Spleen (tissue), 11 donors: ENCODE results near the gene PTH1R. TPM values are rescaled to one million over a fixed set of nuclear protein-coding genes. Genes with fewer than 3 reads are reported as not detected.

Experiments
- DNase-seq: peaks from one replicate; pipeline ENCODE4 v3.0.0-alpha.2; 2020
- H3K27ac ChIP-seq, 8 donors: fragments of 200-600 bp; sonication (generic) in 7 of 8; 1 replicate in 4 of 8; 2 replicates in 4 of 8; pipeline versions ENCODE4 v1.5.0 to v1.8.0; 2016 to 2021; ENCODE audit warnings: inconsistent platforms in 4 of 8, mild to moderate bottlenecking in 4 of 8, moderate library complexity in 1 of 8
- H3K27me3 ChIP-seq, 7 donors: fragments of 200-600 bp; sonication (generic) in 6 of 7; replicated peaks in 1 of 7; 1 replicate in 4 of 7; 2 replicates in 3 of 7; pipeline versions ENCODE4 v1.5.0 to v1.8.0; 2016 to 2021; ENCODE audit warnings: inconsistent platforms in 3 of 7, mild to moderate bottlenecking in 1 of 7
- H3K36me3 ChIP-seq, 6 donors: fragments of 200-600 bp; sonication (generic) in 5 of 6; 1 replicate in 4 of 6; 2 replicates in 2 of 6; pipeline versions ENCODE4 v1.5.0 to v1.8.0; 2016 to 2021; ENCODE audit warnings: inconsistent platforms in 2 of 6
- H3K4me1 ChIP-seq, 6 donors: fragments of 200-600 bp; sonication (generic) in 5 of 6; 1 replicate in 3 of 6; 2 replicates in 3 of 6; pipeline versions ENCODE4 v1.5.0 to v1.8.0; 2016 to 2021; ENCODE audit warnings: inconsistent platforms in 3 of 6
- H3K4me3 ChIP-seq, 8 donors: fragments of 200-600 bp; sonication (generic) in 7 of 8; 1 replicate in 4 of 8; 2 replicates in 4 of 8; pipeline versions ENCODE4 v1.5.0 to v1.8.0; 2016 to 2021; ENCODE audit warnings: inconsistent platforms in 4 of 8, mild to moderate bottlenecking in 4 of 8, moderate library complexity in 2 of 8
- H3K9me3 ChIP-seq, 8 donors: fragments of 200-600 bp; sonication (generic) in 7 of 8; 1 replicate in 4 of 8; 2 replicates in 4 of 8; pipeline versions ENCODE4 v1.5.0 to v1.8.0; 2016 to 2021; ENCODE audit warnings: inconsistent platforms in 4 of 8
- CTCF ChIP-seq, 11 experiments: fragments of 200-600 bp in 7 of 11; fragments of 450-650 bp in 4 of 11; sonication (generic) in 4 of 11; IDR thresholded peaks in 8 of 11; conservative IDR thresholded peaks in 3 of 11; 1 replicate in 7 of 11; 2 replicates in 4 of 11; pipeline versions ENCODE4 v1.4.0 to v1.8.0; 2016 to 2021; ENCODE audit warnings: antibody characterized with exemption in 11 of 11, inconsistent platforms in 4 of 11, mild to moderate bottlenecking in 1 of 11
- POLR2A ChIP-seq, 3 donors: fragments of 450-650 bp; IDR thresholded peaks; one replicate each; pipeline ENCODE4 v1.5.1; 2017; ENCODE audit warnings: antibody characterized with exemption in 3 of 3, mild to moderate bottlenecking in 1 of 3
- POLR2AphosphoS5 ChIP-seq, 3 donors: sonication (generic); formaldehyde crosslinking; IDR thresholded peaks; one replicate each; pipeline ENCODE4 v1.5.1; 2017; ENCODE audit warnings: antibody characterized with exemption in 3 of 3
- WGBS, 5 donors: extraction: QIAGEN DNeasy Blood & Tissue Kit in 3 of 5; methylation state at CpG; one replicate each; pipeline versions ENCODE4 v1.1.5 to v1.1.7; 2013 to 2018; 5-methylcytosine and 5-hydroxymethylcytosine counted together
- intact Hi-C: fragments of 100-400 bp; cut with DNase I; formaldehyde crosslinking; loops from one replicate; pipeline ENCODE4 v1.15.0; 2023; ENCODE audit warnings: low total_unique reads
- polyA plus RNA-seq, 3 donors: library from polyadenylated mRNA; stranded (reverse); fragments of 200-250 nt; gene quantifications; one replicate each; pipeline ENCODE4 v1.2.1, GENCODE V29; 2013
- total RNA-seq, 7 donors: library from RNA; depleted of rRNA in 3 of 7; stranded (reverse); fragments of >200 nt in 3 of 7; fragmentation: NEBNext Ultra II Directional in 4 of 7; extraction: Animal tissue kit (Norgen Biotek cat#: 25700) in 4 of 7; gene quantifications; one replicate each; pipeline versions ENCODE4 v1.1.0 to v1.2.1, GENCODE V29; 2016 to 2021
- donor health status: healthy with polysubstance abuse.
- donor health status: DM: no; HTN: no; CAD: no; lungs with moderate emphysema.
- donor health status: DM: no; HTN: no; CAD: no.
- donor health status: Bipolar disorder and iron deficiency.
- donor health status: healthy.
- donor health status: DM: no; HTN: no; CAD: no.
- donor health status: DM: yes; HTN: yes; CAD: no.

Gene PTH1R
- total and polyA plus RNA-seq, 10 donors = 5.1 to 190 (median 34.1) TPM

- peak; percentile 74 for DNase-seq
- intact Hi-C loops = no loop called here
These were observed 12.5 kb upstream of the PTH1R start for GRCh38 chr3:46865031-46865507.

GRCh38 chr3:46865546-46865945 is 12.0 kb upstream of the PTH1R start:
- no peaks in the 10 kb centered on the region for H3K9me3 ChIP-seq
- peak overlapping the region in 6 of 8 donors; percentile 20 to 69 (median 58) for H3K27ac ChIP-seq
- DNase-seq = peak; percentile 43
- peaks cover 0 to 16% (median 0%) of the 10 kb centered on the region in 7 donors for H3K27me3 ChIP-seq
- peaks cover 0 to 70% (median 28%) of the 10 kb centered on the region in 6 donors for H3K4me1 ChIP-seq
- H3K4me3 ChIP-seq = no peak overlapping the region
- WGBS, 5 donors = 38 to 68% (median 61%) methylated on average over 2 of the region's 2 CpGs
- H3K36me3 ChIP-seq = no peaks in the 10 kb centered on the region
- TF ChIP-seq CTCF (IDR thresholded peaks at IDR 0.05 in 8 of 11, conservative IDR thresholded peaks at IDR 0.05 in 3 of 11) (no peak), POLR2AphosphoS5 (IDR thresholded peaks at IDR 0.05) (no peak), POLR2A (IDR thresholded peaks at IDR 0.05) (no peak)
- intact Hi-C loops = no loop called here

More at GRCh38 chr3:46865031-46865507, 12.5 kb upstream of the PTH1R start:
- Histone ChIP-seq H3K4me1 (peaks cover 0 to 68% (median 28%) of the 10 kb centered on the region in 6 donors), H3K36me3 (no peaks in the 10 kb centered on the region), H3K27ac (peak overlapping the region in 6 of 8 donors; percentile 20 to 69 (median 58)), H3K9me3 (no peaks in the 10 kb centered on the region), H3K4me3 (no peak overlapping the region), H3K27me3 (peaks cover 0 to 16% (median 0%) of the 10 kb centered on the region in 7 donors)
- 35 to 66% (median 44%) methylated on average over 12 of the region's 12 CpGs for WGBS, 5 donors
- TF ChIP-seq POLR2A (IDR thresholded peaks at IDR 0.05) = no peak
- no peak for TF ChIP-seq CTCF (IDR thresholded peaks at IDR 0.05 in 8 of 11, conservative IDR thresholded peaks at IDR 0.05 in 3 of 11)
- TF ChIP-seq POLR2AphosphoS5 (IDR thresholded peaks at IDR 0.05) = peak; percentile 40 to 49 (median 41)

GRCh38 chr3:46866032-46866595 is 11.4 kb upstream of the PTH1R start:
- peaks cover 0 to 74% (median 31%) of the 10 kb centered on the region in 6 donors for H3K4me1 ChIP-seq

More at GRCh38 chr3:46866032-46866595, 11.4 kb upstream of the PTH1R start:
- Histone ChIP-seq H3K27ac (peak overlapping the region in 5 of 8 donors; percentile 47 to 69 (median 60)), H3K27me3 (peaks cover 0 to 16% (median 0%) of the 10 kb centered on the region in 7 donors), H3K36me3 (no peaks in the 10 kb centered on the region), H3K9me3 (no peaks in the 10 kb centered on the region), H3K4me3 (no peak overlapping the region)
- intact Hi-C loops = no loop called here
- TF ChIP-seq POLR2AphosphoS5 (IDR thresholded peaks at IDR 0.05) (no peak), CTCF (IDR thresholded peaks at IDR 0.05 in 8 of 11, conservative IDR thresholded peaks at IDR 0.05 in 3 of 11) (no peak), POLR2A (IDR thresholded peaks at IDR 0.05) (no peak)
- WGBS, 5 donors = 79 to 87% (median 81%) methylated on average over 8 to 11 of the region's 11 CpGs
- peak; percentile 20 for DNase-seq
